DND-41 (cell line): Measurements from ENCODE around the gene ALOX12B.

Source experiments
- ATAC-seq: fragments of 200-7000 bp; cut with Tn5 transposase; 3 replicates; pipeline ENCODE4 v1.9.1; 2021; ENCODE audit warnings: low read depth; ENCODE audit not compliant: insufficient read depth
- DNase-seq: peaks from one replicate; pipeline ENCODE4 v3.0.0-alpha.2; 2020
- H2AFZ ChIP-seq: 2 replicates; pipeline ENCODE4 v1.6.0; 2012; ENCODE audit warnings: low read depth, low read length
- H3K27ac ChIP-seq: 2 replicates; pipeline ENCODE4 v1.5.1; 2012; ENCODE audit warnings: low read length, inconsistent platforms
- H3K27me3 ChIP-seq: fragments of 200-600 bp; sonication (generic); 2 replicates; pipeline ENCODE4 v1.6.0; 2012; ENCODE audit warnings: low read length, mild to moderate bottlenecking, inconsistent platforms; ENCODE audit not compliant: insufficient read depth, poor library complexity
- H3K36me3 ChIP-seq: 2 replicates; pipeline ENCODE4 v1.5.1; 2012; ENCODE audit warnings: low read length, inconsistent platforms; ENCODE audit not compliant: insufficient read depth
- H3K4me1 ChIP-seq: 2 replicates; pipeline ENCODE4 v1.5.1; 2012; ENCODE audit warnings: mild to moderate bottlenecking, low read length; ENCODE audit not compliant: insufficient read depth
- H3K4me2 ChIP-seq: 2 replicates; pipeline ENCODE4 v1.6.0; 2012; ENCODE audit warnings: mild to moderate bottlenecking, moderate library complexity, low read length, inconsistent platforms; ENCODE audit not compliant: insufficient read depth
- H3K4me3 ChIP-seq, 2 experiments: fragments of 200-600 bp in 1 of 2; shearing (Covaris generic) in 1 of 2; 2 replicates each; pipeline ENCODE4 v1.5.1; 2012 to 2016; ENCODE audit warnings: inconsistent platforms in 2 of 2, low read length in 2 of 2, mild to moderate bottlenecking in 2 of 2, low read depth in 1 of 2, moderate library complexity in 1 of 2
- H3K79me2 ChIP-seq: 2 replicates; pipeline ENCODE4 v1.6.0; 2012; ENCODE audit warnings: low read length, inconsistent platforms; ENCODE audit not compliant: insufficient read depth
- H3K9ac ChIP-seq: 2 replicates; pipeline ENCODE4 v1.6.0; 2012; ENCODE audit warnings: low read depth, mild to moderate bottlenecking, inconsistent platforms, low read length, moderate library complexity
- H3K9me3 ChIP-seq: 2 replicates; pipeline ENCODE4 v1.5.1; 2012; ENCODE audit warnings: low read length, moderate library complexity, mild to moderate bottlenecking, inconsistent platforms; ENCODE audit not compliant: insufficient read depth, severe bottlenecking
- H4K20me1 ChIP-seq: 2 replicates; pipeline ENCODE4 v1.6.0; 2012; ENCODE audit warnings: low read length; ENCODE audit not compliant: insufficient read depth
- CTCF ChIP-seq: IDR thresholded peaks from 2 replicates; pipeline ENCODE4 v1.5.1; 2012; ENCODE audit warnings: borderline replicate concordance, low read length, moderate library complexity, mild to moderate bottlenecking; ENCODE audit not compliant: poor library complexity, severe bottlenecking; ENCODE audit errors: extremely low read depth
- EZH2 ChIP-seq: IDR thresholded peaks from 3 replicates; pipeline ENCODE4 v1.6.1; 2012; ENCODE audit warnings: borderline replicate concordance, low read depth, mild to moderate bottlenecking, moderate library complexity, low read length, inconsistent platforms; ENCODE audit not compliant: severe bottlenecking

Gene ALOX12B

DNA sequence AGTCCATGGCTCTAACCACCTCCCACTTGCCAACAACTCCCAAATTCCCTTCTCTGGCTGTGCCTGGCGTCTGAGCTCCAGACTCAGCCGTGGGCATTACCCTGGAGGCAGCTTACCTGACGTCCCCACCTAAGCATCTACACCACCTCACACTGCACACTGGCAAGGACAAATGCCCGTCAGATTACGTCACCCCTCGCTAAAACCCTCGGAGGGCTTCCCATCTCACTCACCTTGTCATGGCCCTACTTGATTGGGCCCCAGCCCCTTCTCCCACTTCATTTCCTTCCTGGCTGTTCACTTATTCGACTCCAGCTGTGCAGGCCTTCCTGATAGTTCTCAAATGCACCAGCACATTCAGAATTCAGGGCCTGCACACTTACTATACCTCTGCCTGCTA is 17.4 kb upstream of the ALOX12B start:
- Histone ChIP-seq H3K4me1 (no peaks in the 10 kb centered on the region), H3K4me3 (no peak overlapping the region), H3K27ac (no peak overlapping the region), H3K9me3 (no peaks in the 10 kb centered on the region), H4K20me1 (no peaks in the 10 kb centered on the region), H3K4me2 (no peak overlapping the region), H3K9ac (no peak overlapping the region), H2AFZ (no peak overlapping the region), H3K36me3 (no peaks in the 10 kb centered on the region), H3K27me3 (no peaks in the 10 kb centered on the region), H3K79me2 (no peaks in the 10 kb centered on the region)
- TF ChIP-seq CTCF, result no peak
- no peak for TF ChIP-seq EZH2
- DNase-seq (no peak), ATAC-seq (no peak)

DNA sequence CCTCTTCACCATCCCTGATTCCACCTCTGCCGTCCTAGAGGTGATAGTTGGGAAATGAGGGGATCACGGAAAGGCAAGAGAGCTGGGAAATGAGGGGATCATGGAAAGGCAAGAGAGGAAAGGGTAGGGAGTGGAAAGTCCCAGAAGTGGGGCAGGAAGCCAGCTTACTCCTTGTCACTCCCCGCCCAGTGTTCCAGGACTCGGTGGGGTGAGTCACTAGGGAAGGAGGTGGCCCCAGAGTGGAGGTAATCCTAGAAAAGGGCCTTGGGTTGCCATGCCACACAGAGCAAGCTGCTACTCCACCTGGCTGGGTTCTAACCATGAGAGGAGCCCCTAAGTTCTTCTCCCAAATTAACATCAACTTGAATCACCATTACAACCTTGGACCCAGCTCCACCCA is 16.0 kb upstream of the ALOX12B start:
- no peak overlapping the region for H3K4me2 ChIP-seq
- TF ChIP-seq CTCF, result no peak
- no peak for TF ChIP-seq EZH2
- H3K9ac ChIP-seq, result no peak overlapping the region
- DNase-seq (no peak), ATAC-seq (no peak)
- no peaks in the 10 kb centered on the region for H3K27me3 ChIP-seq
- no peaks in the 10 kb centered on the region for H3K9me3 ChIP-seq
- H3K4me3 ChIP-seq, result no peak overlapping the region
- H3K27ac ChIP-seq, result no peak overlapping the region
- no peaks in the 10 kb centered on the region for H3K36me3 ChIP-seq
- no peaks in the 10 kb centered on the region for H3K79me2 ChIP-seq
- H3K4me1 ChIP-seq, result no peaks in the 10 kb centered on the region
- H2AFZ ChIP-seq, result no peak overlapping the region
- H4K20me1 ChIP-seq, result no peaks in the 10 kb centered on the region

GRCh38 chr17:8101721-8102120 is 14.2 kb upstream of the ALOX12B start:
- no peaks in the 10 kb centered on the region for H3K4me1 ChIP-seq
- DNase-seq, result no peak
- no peak for ATAC-seq
- no peak for TF ChIP-seq CTCF
- TF ChIP-seq EZH2, result no peak
- H3K4me3 ChIP-seq, result no peak overlapping the region
- no peak overlapping the region for H3K9ac ChIP-seq
- no peaks in the 10 kb centered on the region for H3K36me3 ChIP-seq
- H3K27me3 ChIP-seq, result no peaks in the 10 kb centered on the region
- no peaks in the 10 kb centered on the region for H3K9me3 ChIP-seq
- H3K4me2 ChIP-seq, result no peak overlapping the region
- no peaks in the 10 kb centered on the region for H4K20me1 ChIP-seq
- H3K27ac ChIP-seq, result no peak overlapping the region
- H2AFZ ChIP-seq, result no peak overlapping the region
- no peaks in the 10 kb centered on the region for H3K79me2 ChIP-seq

DNA sequence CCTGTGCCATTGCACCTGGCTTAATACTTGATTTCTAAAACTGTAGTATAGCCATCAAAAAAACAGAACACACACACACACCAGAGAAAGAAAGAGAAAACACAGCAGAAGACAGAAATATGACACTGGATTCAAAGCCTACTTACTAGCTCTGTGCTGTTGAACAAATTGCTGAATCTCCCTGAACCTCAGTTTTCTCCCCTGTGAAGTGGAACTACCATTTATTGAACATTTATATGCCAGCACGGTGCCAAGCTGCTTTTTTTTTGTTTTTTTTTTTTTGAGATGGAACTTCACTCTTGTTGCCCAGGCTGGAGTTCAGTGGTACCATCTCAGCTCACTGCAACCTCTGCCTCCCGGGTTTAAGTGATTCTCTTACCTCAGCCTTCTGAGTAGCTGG is 13.2 kb upstream of the ALOX12B start:
- Histone ChIP-seq H3K36me3 (no peaks in the 10 kb centered on the region), H3K9me3 (no peaks in the 10 kb centered on the region), H2AFZ (no peak overlapping the region), H3K4me2 (no peak overlapping the region), H3K27ac (no peak overlapping the region), H3K4me3 (no peak overlapping the region), H4K20me1 (no peaks in the 10 kb centered on the region), H3K27me3 (peaks cover 4% of the 10 kb centered on the region), H3K79me2 (no peaks in the 10 kb centered on the region), H3K9ac (no peak overlapping the region), H3K4me1 (no peaks in the 10 kb centered on the region)
- TF ChIP-seq EZH2, result no peak
- no peak for TF ChIP-seq CTCF
- DNase-seq (no peak), ATAC-seq (no peak)
